GM19395 (cell line): ENCODE results near the gene MRPS5.
A peak's percentile ranks its signal among the peaks of the same experiment; 100 is the strongest.

Experiments
- ATAC-seq: cut with Tn5 transposase; IDR thresholded peaks from one replicate; pipeline ENCODE4 v1.9.1; 2021; ENCODE audit warnings: mild to moderate bottlenecking, moderate library complexity; ENCODE audit not compliant: unreplicated experiment

The MRPS5 gene

GRCh38 chr2:95091885-95092555, 29.6 kb downstream of the MRPS5 start:
- ATAC-seq, result no peak

GRCh38 chr2:95087379-95087778, 34.2 kb downstream of the MRPS5 start:
- no peak for ATAC-seq

GRCh38 chr2:95086017-95086416, 35.6 kb downstream of the MRPS5 start:
- ATAC-seq, result no peak

DNA sequence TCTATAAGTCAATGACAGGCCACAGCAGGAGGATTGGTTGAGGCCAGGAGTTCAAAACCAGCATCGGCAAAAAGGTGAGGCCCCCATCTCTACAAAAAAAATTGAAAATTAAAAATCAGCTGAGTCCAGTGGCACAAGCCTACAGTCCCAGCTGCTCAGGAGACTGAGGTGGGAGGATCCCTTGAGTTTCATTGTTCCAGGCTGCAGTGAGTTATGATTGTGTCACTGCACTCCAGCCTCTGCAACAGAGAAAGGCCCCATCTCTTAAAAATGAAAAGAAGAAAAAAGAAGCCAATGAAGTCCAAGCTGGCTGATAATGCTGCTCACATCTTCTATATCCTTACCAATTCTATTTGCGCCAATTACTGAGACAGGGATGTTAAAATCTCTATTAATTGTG, 39.1 kb downstream of the MRPS5 start:
- no peak for ATAC-seq

- no peak for ATAC-seq
Observed at GRCh38 chr2:95079199-95079683, 42.4 kb downstream of the MRPS5 start.

DNA sequence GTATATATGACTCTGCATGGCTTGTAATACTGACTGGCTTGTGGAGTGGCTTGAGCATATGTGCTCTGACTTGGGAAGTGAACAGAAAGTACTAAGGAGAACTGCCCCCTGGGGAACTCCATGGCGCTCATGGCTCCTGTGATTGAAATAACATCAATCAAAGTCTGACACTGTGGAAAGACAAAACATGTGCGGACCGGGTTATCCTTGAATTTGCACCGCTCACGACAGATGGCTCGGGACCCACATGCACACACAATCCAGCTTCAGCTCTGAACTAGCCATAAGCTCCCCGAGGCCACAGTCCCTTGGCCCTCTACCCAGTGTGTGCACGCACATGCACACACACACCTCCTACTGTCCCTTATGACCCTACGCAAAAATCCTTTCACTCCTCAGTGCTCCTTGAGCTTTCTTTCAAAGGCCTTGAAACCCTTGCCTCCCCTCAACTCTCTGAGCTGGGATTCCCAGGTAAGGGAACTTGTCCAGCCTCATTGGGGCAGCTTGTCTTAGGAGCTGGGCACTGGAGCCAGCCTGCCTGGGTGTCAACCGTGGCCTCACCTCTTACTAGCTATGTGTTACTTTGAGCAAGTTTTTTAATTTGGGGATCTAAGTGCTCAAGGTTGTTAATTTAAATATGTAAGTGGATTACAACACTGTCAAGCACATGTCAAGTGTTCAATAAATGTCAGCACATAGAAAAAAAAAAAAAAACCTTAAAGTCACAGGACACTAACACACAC, 43.6 kb downstream of the MRPS5 start:
- ATAC-seq, result no peak

- no peak for ATAC-seq
Observed at GRCh38 chr2:95077530-95077825, 44.1 kb downstream of the MRPS5 start.

DNA sequence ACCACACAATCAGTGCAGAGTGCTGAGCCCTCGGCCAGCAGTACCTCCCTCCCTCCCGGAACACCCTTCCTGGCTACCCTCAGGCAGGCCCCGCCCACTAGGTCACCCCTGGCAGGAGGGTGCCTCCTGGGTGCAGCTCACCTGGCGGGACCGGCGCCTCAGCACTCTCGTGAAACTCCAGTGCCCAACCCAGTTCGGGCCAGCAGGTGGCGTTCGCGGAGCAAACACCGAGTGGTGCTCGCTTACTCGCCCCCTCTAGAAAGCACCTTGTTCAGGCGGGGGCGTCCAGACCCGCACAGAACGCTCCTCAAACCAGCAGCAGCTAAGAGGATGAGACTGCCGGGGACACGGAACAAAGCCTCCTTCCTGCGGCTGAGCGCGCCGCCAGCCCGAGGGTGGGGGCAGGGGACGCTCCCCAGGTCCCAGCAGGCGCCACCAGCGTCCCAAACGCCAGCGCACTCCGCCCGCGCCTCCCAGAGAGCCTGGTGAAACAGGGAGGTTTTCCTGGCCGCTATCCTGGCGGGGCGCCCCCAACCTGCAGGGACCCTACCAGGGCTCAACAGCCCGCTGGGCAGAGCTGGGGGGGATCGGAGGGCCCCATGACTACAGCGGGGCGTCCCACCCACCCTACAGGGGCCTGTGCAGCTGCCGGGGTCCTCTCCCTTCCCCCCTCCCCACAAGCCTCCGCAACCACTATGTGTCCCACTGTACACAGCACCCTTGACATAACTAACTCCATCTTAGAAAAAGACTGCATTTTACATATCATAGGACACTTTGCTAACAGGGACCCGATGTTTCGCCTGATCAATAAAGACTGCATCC, 44.7 kb downstream of the MRPS5 start:
- peak; percentile 78 for ATAC-seq

DNA sequence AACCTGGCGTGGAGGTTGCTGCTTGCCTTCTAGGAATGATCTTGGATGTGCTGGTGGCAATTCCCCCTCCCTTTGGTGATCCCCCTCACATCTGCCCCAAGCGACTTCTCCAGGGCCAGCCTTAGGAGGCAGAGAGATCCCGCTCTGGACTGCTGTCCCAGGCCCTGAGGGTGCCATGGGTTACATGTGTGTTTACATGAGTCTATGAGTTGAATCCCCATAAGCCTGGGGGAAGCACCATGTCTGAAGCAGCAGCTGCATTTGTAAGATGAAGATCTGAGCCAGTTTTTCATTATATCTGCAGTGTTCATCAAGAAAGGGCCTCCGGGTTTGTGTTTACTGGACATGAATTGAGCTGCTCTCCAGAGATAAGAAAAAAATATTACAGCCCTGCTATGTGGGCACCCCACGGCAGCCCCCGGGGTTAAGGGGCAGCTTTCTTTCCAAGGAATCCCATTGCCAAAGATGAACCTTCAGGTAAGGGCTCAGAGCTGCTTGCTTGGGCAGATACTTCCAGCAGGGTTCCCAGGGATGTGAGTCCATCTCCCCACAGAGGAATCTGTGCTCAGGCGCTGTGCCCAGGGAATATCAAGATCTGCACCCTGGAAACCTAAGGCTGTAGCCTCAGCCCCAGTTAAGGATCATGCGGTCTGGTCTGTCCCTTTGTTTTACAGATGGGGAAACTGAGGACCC, 46.0 kb downstream of the MRPS5 start:
- no peak for ATAC-seq

DNA sequence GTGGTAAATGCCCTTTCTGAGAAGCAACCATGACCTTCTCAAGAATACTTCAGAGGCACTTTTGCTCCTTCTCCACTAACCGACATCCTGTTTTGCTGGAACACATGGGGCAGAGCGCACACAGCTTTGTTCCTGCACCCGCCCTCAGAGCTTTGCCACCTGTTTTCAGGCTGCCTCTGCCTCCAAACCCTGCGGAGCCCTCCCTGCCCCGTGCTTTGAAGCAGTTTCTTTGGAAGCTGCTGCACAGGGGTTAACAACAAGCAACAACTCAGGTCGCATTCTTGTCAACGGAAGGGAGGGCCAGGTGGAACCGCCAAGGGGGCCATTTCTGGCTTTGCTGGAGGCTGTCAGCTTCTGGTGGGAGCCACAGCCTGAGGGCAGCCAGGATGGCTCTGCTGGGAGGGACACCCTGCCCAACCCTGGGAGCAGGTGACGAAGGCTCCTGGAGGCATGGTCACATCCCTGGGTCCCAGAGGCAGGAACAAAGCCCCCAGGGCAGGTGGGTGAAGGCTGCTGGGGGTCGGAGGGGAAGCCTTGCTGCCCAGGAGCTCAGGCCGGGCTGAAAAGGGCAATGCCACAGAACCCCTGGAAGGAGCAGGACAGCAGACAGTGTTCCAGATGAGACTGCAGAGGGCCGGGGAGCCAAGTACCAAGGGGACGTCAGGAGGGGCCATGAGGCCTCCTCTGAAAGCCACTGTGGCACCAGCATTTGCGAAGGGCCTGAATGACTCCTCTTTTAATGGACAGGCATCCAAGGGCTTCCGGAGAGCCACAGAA, 46.8 kb downstream of the MRPS5 start:
- ATAC-seq, result no peak

DNA sequence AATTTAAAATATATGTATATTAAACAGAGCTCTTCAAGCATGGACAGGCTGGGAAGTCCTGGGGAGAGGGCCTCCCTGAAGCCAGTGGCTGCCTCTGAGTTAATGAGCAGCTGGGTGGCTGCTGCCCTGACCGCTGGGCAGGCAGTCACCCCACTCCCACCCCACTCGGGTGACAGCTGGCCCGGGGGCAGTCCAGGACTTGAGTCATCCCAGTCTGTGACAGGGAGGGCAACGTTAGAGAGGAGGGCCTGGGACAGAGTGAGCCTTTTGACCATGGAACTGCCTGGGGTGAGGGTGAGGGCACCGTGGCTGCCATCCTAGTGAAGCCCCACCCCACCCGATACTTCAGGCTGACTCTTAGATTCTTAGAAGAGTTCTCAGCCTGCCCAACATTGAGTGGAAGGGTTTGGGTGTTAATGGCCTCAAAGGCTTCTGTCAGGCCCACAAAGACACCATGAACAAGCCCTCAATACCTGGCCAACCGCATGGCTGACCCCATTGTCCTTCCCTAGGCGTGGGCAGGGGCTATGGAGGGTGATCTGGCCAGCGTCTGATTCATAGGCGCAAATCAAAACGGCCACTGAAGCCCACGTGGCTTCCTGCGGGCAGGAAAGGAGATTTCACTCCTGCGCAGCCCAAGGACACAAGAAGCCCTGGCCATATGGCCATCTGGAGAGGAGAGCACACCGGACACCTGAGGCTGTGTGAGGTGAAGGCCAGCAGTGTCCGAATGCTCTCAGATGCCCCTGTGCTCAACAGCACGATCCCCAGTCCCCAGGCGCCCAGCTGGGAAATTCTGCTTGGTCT, 47.5 kb downstream of the MRPS5 start:
- ATAC-seq, result no peak

DNA sequence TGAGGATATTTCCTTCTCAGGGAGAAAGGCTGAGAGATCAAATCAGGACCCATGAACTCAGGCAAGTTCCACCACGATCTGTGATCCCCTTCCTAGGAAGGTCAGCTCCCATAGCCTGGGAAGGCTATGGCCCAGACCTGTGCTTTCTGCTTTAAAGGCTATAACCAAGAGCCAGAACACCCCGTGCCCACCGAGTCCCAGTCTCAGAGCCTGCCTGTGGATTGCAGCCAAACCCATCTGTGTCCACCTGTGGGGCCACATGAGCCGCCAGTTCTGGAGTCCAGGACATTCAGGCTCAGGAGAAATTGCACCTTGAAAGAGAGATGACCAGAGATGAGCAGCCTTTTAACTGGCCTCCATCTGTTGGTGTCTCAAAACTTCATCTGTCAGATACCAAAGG, 49.2 kb downstream of the MRPS5 start:
- ATAC-seq, result no peak

- ATAC-seq, result no peak
Observed at GRCh38 chr2:95071856-95072255, 49.8 kb downstream of the MRPS5 start.

DNA sequence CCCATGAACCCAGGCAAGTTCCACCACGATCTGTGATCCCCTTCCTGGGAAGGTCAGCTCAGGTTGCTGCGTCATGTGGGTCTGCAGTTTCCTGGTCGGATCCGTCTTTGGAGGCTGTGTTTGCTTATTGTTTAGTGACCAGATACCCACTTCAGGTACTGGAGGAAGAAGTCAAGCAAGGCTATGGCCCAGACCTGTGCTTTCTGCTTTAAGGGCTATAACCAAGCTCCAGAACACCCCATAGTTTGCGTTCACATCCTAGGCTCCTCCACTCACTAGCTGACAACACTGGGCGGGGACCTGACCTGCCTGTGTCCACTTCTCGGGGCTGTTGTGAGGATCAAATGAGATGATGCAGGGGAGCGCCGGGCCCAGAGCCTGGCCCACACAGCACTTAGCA, 52.1 kb downstream of the MRPS5 start:
- no peak for ATAC-seq

DNA sequence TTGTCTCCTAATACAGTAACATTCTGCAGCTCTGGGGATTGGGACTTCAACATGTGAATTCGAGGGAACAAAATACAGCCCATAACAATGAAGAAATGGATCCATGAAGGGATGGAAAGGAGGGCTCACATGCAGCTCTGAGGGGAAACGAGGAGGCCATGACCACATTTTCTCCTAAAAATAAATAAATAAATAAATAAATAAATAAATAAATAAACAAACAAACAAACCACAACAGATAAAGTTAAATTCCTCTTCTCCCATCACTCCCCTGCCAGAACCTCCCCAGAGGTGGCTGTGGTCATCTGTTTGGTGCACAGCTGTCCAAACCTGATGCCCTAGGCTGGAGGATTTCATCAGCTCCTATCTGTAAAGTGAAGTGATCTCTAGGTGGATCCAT, 53.4 kb downstream of the MRPS5 start:
- no peak for ATAC-seq

DNA sequence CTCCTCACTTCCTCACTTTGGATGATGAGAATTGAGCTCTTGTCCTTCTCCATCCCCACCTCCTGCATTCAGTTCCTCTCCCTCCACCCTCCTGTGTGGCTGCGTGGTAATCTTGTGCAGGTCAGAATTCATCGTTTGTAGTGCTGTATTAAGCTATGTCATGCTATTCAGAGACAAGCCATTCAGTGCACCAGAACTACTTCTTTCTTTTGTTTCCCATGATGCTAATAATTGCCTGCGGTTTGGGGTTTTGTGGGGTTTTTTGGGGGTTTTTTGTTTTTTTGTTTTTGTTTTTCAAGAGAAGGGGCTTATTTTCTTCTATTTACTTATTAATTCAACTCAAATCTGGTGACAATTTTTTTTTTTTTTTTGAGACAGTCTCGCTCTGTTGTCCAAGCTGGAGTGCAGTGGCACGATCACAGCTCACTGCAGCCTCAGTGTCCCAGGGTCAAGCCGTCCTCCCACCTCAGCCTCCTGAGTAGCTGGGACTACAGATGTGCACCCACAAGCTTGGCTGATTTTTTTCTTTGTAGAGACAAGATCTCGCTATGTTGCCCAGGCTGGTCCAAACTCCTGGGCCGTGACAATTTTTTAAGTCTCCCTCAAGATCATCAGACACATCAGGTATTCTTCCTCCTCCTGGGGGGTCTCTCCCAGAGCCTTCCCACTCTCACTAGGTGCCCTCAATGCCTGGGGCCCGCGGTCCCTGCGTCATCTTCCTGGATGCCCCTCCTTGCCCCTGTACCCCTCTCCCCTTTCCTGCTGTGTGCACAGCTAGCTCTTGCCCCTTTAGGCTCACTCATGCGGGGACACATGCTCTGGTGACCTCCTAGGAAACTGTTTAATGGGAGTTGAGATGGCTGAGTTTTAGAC, 58.3 kb downstream of the MRPS5 start:
- peak; percentile 79 for ATAC-seq

DNA sequence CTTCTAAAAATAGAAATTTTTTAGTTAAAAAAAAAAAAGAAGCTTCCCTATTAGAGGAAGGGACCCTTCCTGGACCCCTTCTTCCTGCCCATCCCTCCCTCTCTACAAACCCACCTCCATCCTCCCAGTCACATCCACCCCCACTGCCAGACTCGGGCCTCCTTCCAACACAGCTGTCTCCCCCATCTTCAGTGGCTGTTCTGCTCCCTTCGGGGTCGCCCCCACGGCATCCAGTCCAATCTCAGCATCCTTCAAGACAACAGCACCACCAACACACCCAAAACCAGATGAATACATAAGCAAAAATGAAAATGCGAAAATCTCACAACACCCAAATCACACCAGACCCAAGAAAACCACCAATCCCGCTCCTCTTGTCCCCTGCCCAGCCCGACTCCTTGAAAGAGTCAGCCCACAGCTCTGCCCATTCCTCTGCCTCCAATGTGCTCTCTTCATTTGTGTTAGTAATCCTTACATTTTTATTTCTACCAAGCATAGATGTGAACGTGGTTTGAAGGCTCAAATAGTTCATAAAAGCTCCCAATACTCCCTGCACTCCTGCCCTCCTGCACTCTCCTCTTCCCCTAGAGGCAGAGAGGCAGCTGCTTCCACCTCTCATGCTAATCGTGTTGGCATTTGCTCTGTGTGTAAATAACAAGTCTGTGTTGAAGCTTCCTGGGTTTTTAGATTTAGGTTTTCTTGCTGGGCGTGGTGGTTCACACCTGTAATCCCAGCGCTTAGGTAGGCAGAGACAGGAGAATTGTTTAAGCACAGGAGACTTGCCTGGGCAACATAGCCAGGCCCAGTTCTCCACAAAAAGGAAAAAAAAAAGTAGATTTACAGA, 59.1 kb downstream of the MRPS5 start:
- peak; percentile 33 for ATAC-seq
